Measurements from ENCODE around the gene FLT3.

GRCh38 chr13:28035146-28035782, 65.1 kb downstream of the FLT3 start:
- no peak for TF ChIP-seq CTCF (tag by site-specific recombination; IDR thresholded peaks at IDR 0.05)
- TF ChIP-seq ZIC2 (tag by site-specific recombination; IDR thresholded peaks at IDR 0.05), result no peak
- no peak for TF ChIP-seq ZNF513 (tag by site-specific recombination; IDR thresholded peaks at IDR 0.05)
- no peak for TF ChIP-seq KLF8 (tag by site-specific recombination; IDR thresholded peaks at IDR 0.05)
- no peak for TF ChIP-seq ZNF747 (tag by site-specific recombination; IDR thresholded peaks at IDR 0.05)
